ENCODE data around the gene LYZL6. TPM values are rescaled to one million over a fixed set of nuclear protein-coding genes. Genes with fewer than 3 reads are reported as not detected.

Gene LYZL6
- total and polyA plus RNA-seq, 2 of the 8 experiments (the other 6 are each of a cell fraction or from before 2014, with no cell fraction given) = not detected

DNA sequence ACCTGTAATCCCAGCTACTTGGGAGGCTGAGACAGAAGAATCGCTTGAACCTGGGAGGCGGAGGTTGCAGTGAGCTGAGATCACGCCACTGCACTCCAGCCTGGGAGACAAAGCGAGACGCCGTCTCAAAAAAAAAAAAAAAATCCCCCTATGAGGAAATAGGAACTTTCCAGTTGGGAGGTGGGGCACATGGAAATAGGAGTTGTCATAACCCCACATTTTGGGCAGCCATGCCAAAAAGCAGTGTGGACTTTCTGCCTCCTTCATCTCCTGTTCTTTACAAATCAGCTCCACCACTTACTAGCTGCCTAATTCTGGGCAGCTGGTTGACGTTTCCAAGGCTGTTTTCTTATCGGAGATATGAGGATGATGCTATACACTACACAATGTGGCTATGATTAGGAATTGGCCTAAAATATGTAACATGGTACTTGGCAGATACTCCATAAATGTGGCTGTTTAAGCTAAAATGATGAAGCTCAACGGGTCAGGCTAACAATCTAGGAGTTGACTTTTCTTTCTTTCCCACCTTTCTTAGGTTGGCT is 41.8 kb downstream of the LYZL6 start:
- DNase-seq (ENCODE audit: low read depth in 1 of 2, low spot score in 2 of 2) (no peak), FAIRE-seq (no peak)
- Histone ChIP-seq H2BK12ac (ENCODE audit: low read depth, low read length) (no peak overlapping the region), H3K56ac (replicated peaks; ENCODE audit: insufficient read length, low read depth, low read length) (no peak overlapping the region), H3K27ac (ENCODE audit: low read depth, low read length) (no peak overlapping the region), H2BK15ac (ENCODE audit: low read length) (no peak overlapping the region), H4K8ac (ENCODE audit: extremely low read depth, insufficient read depth, low read length) (no peak overlapping the region), H2AK5ac (ENCODE audit: low read depth, low read length) (no peak overlapping the region), H3K27me3 (replicated peaks in 1 of 4; ENCODE audit: control insufficient read depth in 3 of 4, extremely low read depth in 1 of 4, insufficient read depth in 3 of 4, low read length in 3 of 4) (no peaks in the 10 kb centered on the region), H3K23me2 (ENCODE audit: low read depth, low read length) (no peaks in the 10 kb centered on the region; the same call in 1 of the 2 replicates), H3K14ac (ENCODE audit: insufficient read length) (no peak overlapping the region), H3K4me3 (ENCODE audit: extremely low read depth in 1 of 4, insufficient read depth in 2 of 4, low read depth in 3 of 4, low read length in 4 of 4) (no peak overlapping the region), H3K79me1 (ENCODE audit: low read depth, low read length) (no peaks in the 10 kb centered on the region), H3K4ac (replicated peaks; ENCODE audit: insufficient read length, low read depth, low read length) (no peak overlapping the region), H3K4me2 (ENCODE audit: insufficient read depth in 1 of 2, low read depth in 2 of 2, low read length in 2 of 2) (no peak overlapping the region), H2BK5ac (ENCODE audit: low read depth, low read length) (no peak overlapping the region), H3K18ac (ENCODE audit: extremely low read depth, low read length) (no peak overlapping the region), H4K20me1 (replicated peaks in 1 of 2; ENCODE audit: control insufficient read depth in 1 of 2, insufficient read depth in 2 of 2, low read length in 2 of 2) (peaks cover 0 to 2% of the 10 kb centered on the region in 2 experiments), H2BK20ac (ENCODE audit: low read length) (no peak overlapping the region), H3K79me2 (ENCODE audit: control insufficient read depth in 1 of 2, insufficient read depth in 2 of 2, low read length in 2 of 2) (no peaks in the 10 kb centered on the region), H3K23ac (ENCODE audit: insufficient read length) (no peak overlapping the region), H2AFZ (ENCODE audit: low read length) (no peak overlapping the region), H3K36me3 (ENCODE audit: control insufficient read depth in 2 of 4, insufficient read depth in 4 of 4, low read length in 3 of 4) (no peaks in the 10 kb centered on the region), H4K91ac (replicated peaks; ENCODE audit: insufficient read length, low read length) (no peak overlapping the region), H4K5ac (ENCODE audit: insufficient read length, low read depth, low read length) (no peak overlapping the region), H3K9me3 (ENCODE audit: insufficient read depth in 2 of 2, low read depth in 1 of 2, low read length in 1 of 2) (no peaks in the 10 kb centered on the region), H2BK120ac (replicated peaks; ENCODE audit: low read depth, low read length) (no peak overlapping the region), H3K9ac (replicated peaks in 1 of 4; ENCODE audit: extremely low read depth in 1 of 4, low read depth in 3 of 4, low read length in 3 of 4) (no peak overlapping the region), H3K4me1 (replicated peaks in 1 of 4; ENCODE audit: control insufficient read depth in 3 of 4, insufficient read depth in 4 of 4, low read length in 3 of 4) (no peaks in the 10 kb centered on the region)
- CTCF ChIA-PET (ENCODE audit: partially characterized antibody) = interaction anchor here (1.0 to 1.3 kb wide), 3 partner anchors 30 to 45 kb away, joined by 3 read pairs; no protein-coding TSS in a partner anchor
- POLR2A ChIA-PET (ENCODE audit: partially characterized antibody) = interaction anchor here (0.7 to 0.8 kb wide), 2 partner anchors 14 to 30 kb away, joined by 3 read pairs; no protein-coding TSS in a partner anchor
- WGBS, 2 experiments (ENCODE audit: extremely low coverage in 1 of 2, insufficient coverage in 1 of 2, insufficient read length in 1 of 2, insufficient replicate concordance in 2 of 2, low coverage in 1 of 2, low lambda C conversion rate in 2 of 2, missing lambda C conversion rate in 1 of 2) = 89% methylated on average over 8 of the region's 9 CpGs; no CpG with 5 or more reads in 1 of the 2 experiments
- no peak for TF ChIP-seq CEBPB (IDR thresholded peaks at IDR 0.05; ENCODE audit: low read depth, low read length)
- no peak for TF ChIP-seq JUN (IDR thresholded peaks at IDR 0.05; ENCODE audit: low read depth, low read length)
- TF ChIP-seq SAP30 (IDR thresholded peaks at IDR 0.05; ENCODE audit: insufficient read depth, insufficient replicate concordance, low read length) = no peak
- TF ChIP-seq RXRA (IDR thresholded peaks at IDR 0.05; ENCODE audit: insufficient read depth, low read depth, low read length) = no peak
- TF ChIP-seq NANOG (IDR thresholded peaks at IDR 0.05; ENCODE audit: insufficient read depth, low read depth, low read length, poor library complexity, severe bottlenecking) = no peak
- no peak for TF ChIP-seq RNF2 (IDR thresholded peaks at IDR 0.05; ENCODE audit: borderline replicate concordance, low read depth, low read length, missing control alignments, poor library complexity, severe bottlenecking)
- TF ChIP-seq, protein P1, sequence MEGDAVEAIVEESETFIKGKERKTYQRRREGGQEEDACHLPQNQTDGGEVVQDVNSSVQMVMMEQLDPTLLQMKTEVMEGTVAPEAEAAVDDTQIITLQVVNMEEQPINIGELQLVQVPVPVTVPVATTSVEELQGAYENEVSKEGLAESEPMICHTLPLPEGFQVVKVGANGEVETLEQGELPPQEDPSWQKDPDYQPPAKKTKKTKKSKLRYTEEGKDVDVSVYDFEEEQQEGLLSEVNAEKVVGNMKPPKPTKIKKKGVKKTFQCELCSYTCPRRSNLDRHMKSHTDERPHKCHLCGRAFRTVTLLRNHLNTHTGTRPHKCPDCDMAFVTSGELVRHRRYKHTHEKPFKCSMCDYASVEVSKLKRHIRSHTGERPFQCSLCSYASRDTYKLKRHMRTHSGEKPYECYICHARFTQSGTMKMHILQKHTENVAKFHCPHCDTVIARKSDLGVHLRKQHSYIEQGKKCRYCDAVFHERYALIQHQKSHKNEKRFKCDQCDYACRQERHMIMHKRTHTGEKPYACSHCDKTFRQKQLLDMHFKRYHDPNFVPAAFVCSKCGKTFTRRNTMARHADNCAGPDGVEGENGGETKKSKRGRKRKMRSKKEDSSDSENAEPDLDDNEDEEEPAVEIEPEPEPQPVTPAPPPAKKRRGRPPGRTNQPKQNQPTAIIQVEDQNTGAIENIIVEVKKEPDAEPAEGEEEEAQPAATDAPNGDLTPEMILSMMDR (IDR thresholded peaks at IDR 0.05; ENCODE audit: control extremely low read depth in 1 of 3, insufficient read depth in 1 of 3, low read depth in 1 of 3, low read length in 3 of 3) = no peak
- TF ChIP-seq, protein P2, sequence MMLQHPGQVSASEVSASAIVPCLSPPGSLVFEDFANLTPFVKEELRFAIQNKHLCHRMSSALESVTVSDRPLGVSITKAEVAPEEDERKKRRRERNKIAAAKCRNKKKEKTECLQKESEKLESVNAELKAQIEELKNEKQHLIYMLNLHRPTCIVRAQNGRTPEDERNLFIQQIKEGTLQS (IDR thresholded peaks at IDR 0.05; ENCODE audit: insufficient read depth, low read depth, low read length) = no peak
- no peak for TF ChIP-seq TCF12 (IDR thresholded peaks at IDR 0.05; ENCODE audit: low read depth, low read length)
- no peak for TF ChIP-seq SP4 (IDR thresholded peaks at IDR 0.05; ENCODE audit: low read length)
